ENCODE measurements around the gene TOGARAM2. TPM values are rescaled to one million over a fixed set of nuclear protein-coding genes. Genes with fewer than 3 reads are reported as not detected.

The TOGARAM2 gene
- polyA plus RNA-seq, 1 experiment = 0.30 TPM

DNA sequence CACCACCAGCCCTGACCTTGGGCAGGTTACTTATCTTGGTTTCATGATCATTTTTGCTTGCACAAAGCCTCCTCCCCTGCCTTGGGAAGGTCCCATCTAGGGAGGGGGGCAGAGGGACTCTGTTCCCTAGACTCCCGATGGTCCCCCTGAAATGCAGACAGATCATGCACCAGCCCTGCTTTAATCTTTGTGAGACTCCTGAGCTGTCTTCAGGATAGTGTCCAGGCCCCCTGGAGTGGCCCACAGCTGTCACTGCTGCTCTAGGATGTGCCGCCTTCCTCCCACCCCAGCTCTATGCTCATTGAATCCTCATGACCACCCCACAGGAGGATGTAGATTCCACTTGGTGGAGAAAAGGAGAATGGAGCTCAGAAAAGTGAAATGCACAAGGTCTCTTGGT, 65.2 kb downstream of the TOGARAM2 start:
- Histone ChIP-seq H3K9me3 (ENCODE audit: control insufficient read depth, insufficient read depth, low read length) (no peaks in the 10 kb centered on the region), H3K27ac (ENCODE audit: low read depth, low read length) (no peak overlapping the region), H3K27me3 (ENCODE audit: control insufficient read depth, insufficient read depth, low read length) (peaks cover 9% of the 10 kb centered on the region), H3K4me3 (ENCODE audit: low read depth, low read length) (no peak overlapping the region)
- TF ChIP-seq, protein P1, sequence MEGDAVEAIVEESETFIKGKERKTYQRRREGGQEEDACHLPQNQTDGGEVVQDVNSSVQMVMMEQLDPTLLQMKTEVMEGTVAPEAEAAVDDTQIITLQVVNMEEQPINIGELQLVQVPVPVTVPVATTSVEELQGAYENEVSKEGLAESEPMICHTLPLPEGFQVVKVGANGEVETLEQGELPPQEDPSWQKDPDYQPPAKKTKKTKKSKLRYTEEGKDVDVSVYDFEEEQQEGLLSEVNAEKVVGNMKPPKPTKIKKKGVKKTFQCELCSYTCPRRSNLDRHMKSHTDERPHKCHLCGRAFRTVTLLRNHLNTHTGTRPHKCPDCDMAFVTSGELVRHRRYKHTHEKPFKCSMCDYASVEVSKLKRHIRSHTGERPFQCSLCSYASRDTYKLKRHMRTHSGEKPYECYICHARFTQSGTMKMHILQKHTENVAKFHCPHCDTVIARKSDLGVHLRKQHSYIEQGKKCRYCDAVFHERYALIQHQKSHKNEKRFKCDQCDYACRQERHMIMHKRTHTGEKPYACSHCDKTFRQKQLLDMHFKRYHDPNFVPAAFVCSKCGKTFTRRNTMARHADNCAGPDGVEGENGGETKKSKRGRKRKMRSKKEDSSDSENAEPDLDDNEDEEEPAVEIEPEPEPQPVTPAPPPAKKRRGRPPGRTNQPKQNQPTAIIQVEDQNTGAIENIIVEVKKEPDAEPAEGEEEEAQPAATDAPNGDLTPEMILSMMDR (IDR thresholded peaks at IDR 0.05; ENCODE audit: low read depth, low read length) = no peak
- CTCF ChIA-PET = interaction anchor here (0.6 kb wide), 1 partner anchor 9 kb away, joined by 3 read pairs; no protein-coding TSS in a partner anchor
- DNase-seq (ENCODE audit: low read depth, low spot score) = no peak
- POLR2A ChIA-PET = no interaction called here

DNA sequence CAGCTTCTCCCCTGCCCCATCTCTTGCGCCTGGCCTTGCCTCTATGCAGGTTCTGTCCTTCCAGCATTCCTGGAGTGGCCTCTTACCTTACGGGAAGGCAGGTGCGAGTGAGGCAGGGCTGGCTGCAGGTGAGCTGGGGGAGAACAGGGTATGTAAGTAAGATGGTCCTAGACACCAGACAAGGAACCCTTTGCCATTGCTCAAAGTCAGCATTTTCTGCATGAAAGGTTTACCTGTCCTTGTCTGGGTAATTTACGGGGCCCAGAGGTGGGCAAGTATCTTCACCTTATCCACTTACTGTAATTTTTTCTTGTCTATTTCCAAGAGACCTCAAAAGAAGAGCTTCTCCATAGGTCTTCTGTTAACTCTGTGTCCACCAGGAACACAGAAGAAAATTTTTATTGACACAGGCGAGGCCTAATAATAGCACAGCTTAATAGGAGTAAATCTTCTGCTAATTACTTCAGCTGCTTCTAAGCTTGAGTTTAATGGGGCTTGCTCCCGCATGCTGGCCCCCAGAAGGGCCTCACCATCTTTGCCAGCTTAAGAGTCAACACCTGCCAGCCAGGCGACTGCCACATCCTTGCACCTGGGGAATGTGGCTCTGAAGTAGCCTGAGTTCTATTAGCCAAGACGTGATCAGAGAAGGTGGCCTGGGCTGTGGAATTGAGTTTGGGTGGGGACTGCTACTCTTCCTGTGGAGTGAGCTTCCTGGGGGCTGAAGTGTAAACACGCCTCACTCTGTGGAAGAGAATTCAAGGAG, 66.2 kb downstream of the TOGARAM2 start:
- ChIA-PET POLR2A (interaction anchor here (0.6 kb wide), 1 partner anchor 153 kb away, joined by 3 read pairs; no protein-coding TSS in a partner anchor), CTCF (interaction anchor here (0.6 kb wide), 1 partner anchor 10 kb away, joined by 3 read pairs; no protein-coding TSS in a partner anchor)
- Histone ChIP-seq H3K9me3 (ENCODE audit: control insufficient read depth, insufficient read depth, low read length) (no peaks in the 10 kb centered on the region), H3K27me3 (ENCODE audit: control insufficient read depth, insufficient read depth, low read length) (peaks cover 9% of the 10 kb centered on the region), H3K4me3 (ENCODE audit: low read depth, low read length) (no peak overlapping the region), H3K27ac (ENCODE audit: low read depth, low read length) (no peak overlapping the region)
- DNase-seq (ENCODE audit: low read depth, low spot score) = no peak
- TF ChIP-seq, protein P1 (IDR thresholded peaks at IDR 0.05; ENCODE audit: low read depth, low read length) = no peak

DNA sequence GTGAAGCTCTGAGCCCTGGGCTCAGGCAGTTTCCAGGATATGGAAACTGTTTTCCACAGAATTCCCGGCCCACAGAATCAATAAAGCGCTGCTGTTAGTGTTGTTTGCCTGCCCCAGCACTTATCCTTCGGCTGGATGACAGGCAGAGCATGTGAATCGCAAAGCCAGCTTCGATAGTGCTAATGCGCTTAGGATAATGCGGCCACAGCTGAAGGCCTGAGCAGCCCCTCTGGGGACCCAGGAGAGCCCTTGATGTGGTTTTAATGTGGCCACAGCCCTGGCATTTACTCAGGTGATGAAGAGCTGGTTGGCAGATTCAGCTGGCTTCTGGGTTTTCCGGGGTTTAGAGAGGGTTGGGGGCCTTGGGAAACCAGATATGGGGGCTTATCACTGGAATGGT, 69.5 kb downstream of the TOGARAM2 start:
- POLR2A ChIA-PET = no interaction called here
- TF ChIP-seq, protein P1 (IDR thresholded peaks at IDR 0.05; ENCODE audit: low read depth, low read length) = no peak
- peaks cover 9% of the 10 kb centered on the region for H3K27me3 ChIP-seq (ENCODE audit: control insufficient read depth, insufficient read depth, low read length)
- no peak overlapping the region for H3K4me3 ChIP-seq (ENCODE audit: low read depth, low read length)
- CTCF ChIA-PET = no interaction called here
- no peak overlapping the region for H3K27ac ChIP-seq (ENCODE audit: low read depth, low read length)
- DNase-seq (ENCODE audit: low read depth, low spot score) = no peak
- no peaks in the 10 kb centered on the region; the same call in 1 of the 2 replicates for H3K9me3 ChIP-seq (ENCODE audit: control insufficient read depth, insufficient read depth, low read length)

DNA sequence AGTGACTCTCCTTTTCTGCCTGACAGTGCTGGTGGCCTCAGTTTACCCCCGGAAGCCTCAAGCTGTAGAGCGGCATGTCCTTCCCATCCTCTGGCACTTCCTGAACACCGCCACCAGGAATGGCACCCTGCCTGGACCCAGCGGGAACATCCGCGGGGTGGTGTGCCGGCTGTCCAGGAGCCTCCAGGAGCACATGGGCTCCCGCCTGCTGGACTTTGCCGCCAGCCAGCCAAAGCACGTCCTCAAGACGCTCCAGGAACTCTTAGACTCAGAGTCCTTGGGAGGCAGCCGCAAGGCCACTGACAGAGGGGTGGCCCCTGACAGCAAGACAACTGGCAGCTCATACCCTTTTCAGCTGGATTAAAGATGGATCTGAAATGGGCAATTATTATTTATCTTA, 70.6 kb downstream of the TOGARAM2 start:
- H3K9me3 ChIP-seq (ENCODE audit: control insufficient read depth, insufficient read depth, low read length) = no peaks in the 10 kb centered on the region; the same call in 1 of the 2 replicates
- DNase-seq (ENCODE audit: low read depth, low spot score) = no peak
- H3K27me3 ChIP-seq (ENCODE audit: control insufficient read depth, insufficient read depth, low read length) = peaks cover 5% of the 10 kb centered on the region
- no peak overlapping the region for H3K4me3 ChIP-seq (ENCODE audit: low read depth, low read length)
- TF ChIP-seq, protein P1 (IDR thresholded peaks at IDR 0.05; ENCODE audit: low read depth, low read length) = no peak
- CTCF ChIA-PET = no interaction called here
- POLR2A ChIA-PET = no interaction called here
- H3K27ac ChIP-seq (ENCODE audit: low read depth, low read length) = no peak overlapping the region

DNA sequence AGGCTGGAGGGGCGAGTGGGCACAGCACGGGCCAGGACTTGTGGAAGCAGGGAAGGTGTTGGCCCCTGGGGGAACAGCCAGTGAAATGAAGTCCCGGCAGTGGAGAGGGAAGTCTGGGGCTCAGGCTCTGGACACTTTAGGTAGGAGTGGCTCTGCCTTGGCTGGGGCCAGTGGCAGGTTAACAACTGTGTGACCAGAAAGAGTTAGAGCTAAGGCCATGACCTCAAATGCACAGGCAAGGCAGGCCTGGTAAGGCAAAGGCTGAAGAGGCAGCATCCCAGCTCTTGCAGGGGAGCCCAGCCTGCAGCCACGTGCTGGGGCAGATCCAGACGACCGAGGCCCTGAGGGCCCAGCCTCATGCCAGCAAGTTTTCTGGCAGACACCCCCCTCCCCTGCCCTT, 71.7 kb downstream of the TOGARAM2 start:
- Histone ChIP-seq H3K27me3 (ENCODE audit: control insufficient read depth, insufficient read depth, low read length) (peaks cover 5% of the 10 kb centered on the region), H3K4me3 (ENCODE audit: low read depth, low read length) (no peak overlapping the region), H3K9me3 (ENCODE audit: control insufficient read depth, insufficient read depth, low read length) (no peaks in the 10 kb centered on the region; the same call in 1 of the 2 replicates), H3K27ac (ENCODE audit: low read depth, low read length) (no peak overlapping the region)
- ChIA-PET CTCF (no interaction called here), POLR2A (no interaction called here)
- TF ChIP-seq, protein P1 (IDR thresholded peaks at IDR 0.05; ENCODE audit: low read depth, low read length) = no peak
- DNase-seq (ENCODE audit: low read depth, low spot score) = no peak
